Stimulated activated CD8-positive, alpha-beta memory T cell treated with anti-CD3 and anti-CD28 coated beads, Interleukin-2, amount 100 ng/mL, for 1 hour (primary cell): ENCODE results near the gene TCTN1.

Experiments
- DNase-seq, 2 donors: peaks; one replicate each; pipeline ENCODE4 v3.0.0-alpha.2; 2020; ENCODE audit warnings: low read depth in 2 of 2

TCTN1 gene

GRCh38 chr12:110680032-110680431 is 66.1 kb downstream of the TCTN1 start:
- no peak for DNase-seq

- DNase-seq = no peak
Observed at GRCh38 chr12:110683888-110684287, 70.0 kb downstream of the TCTN1 start.

DNA sequence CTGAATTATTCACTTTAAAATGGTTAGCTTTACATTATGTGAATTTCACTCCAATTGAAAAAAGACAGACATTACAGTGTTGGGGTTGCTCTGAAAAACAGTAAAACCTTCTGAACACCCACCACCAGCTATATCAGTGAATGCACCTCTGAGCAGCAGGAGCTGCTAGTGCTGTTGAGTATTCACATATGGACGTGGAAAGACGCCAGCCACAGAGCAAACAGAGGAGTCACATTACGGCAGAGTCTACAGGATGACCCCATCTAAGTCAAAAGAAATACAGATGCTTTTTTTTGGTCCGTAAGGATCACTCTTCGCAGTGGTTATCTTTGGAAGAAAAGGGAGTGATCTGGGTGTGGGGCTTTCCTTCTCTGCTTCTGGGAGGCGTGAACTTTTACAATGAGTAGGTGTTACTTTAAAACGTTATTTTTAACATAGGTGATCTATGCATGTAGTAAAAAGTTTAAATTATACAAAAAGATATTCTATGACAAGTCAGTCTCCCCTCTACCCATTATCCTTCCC is 70.4 kb downstream of the TCTN1 start:
- no peak for DNase-seq

DNA sequence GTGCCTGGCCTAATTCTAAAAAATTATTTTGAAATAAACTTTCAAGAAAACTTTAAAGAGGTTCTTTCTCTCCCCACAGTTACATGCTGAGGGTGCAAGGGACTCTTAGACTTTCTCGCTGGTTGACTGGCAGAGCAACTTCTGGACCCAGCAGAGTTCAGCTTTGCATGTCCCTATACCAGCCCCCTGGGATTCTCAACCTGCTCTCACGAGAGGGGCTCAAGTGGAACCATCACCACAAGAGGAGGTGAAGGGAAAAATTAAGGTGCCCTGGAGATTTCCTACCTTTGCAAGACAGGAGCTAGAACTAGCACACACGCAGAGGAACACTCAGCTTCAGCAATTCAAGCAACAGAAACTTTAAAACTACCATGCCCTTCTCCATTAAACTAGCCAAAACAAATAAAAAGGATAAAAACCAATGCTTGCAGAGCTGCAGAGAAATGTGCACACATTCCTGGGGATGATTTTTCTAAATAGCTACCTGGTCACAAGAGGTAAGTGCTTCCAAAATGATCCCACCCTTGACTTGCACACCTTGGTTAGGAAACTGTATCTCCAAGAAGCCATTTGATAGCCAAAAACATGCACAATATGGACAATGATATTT is 72.5 kb downstream of the TCTN1 start:
- no peak for DNase-seq

DNA sequence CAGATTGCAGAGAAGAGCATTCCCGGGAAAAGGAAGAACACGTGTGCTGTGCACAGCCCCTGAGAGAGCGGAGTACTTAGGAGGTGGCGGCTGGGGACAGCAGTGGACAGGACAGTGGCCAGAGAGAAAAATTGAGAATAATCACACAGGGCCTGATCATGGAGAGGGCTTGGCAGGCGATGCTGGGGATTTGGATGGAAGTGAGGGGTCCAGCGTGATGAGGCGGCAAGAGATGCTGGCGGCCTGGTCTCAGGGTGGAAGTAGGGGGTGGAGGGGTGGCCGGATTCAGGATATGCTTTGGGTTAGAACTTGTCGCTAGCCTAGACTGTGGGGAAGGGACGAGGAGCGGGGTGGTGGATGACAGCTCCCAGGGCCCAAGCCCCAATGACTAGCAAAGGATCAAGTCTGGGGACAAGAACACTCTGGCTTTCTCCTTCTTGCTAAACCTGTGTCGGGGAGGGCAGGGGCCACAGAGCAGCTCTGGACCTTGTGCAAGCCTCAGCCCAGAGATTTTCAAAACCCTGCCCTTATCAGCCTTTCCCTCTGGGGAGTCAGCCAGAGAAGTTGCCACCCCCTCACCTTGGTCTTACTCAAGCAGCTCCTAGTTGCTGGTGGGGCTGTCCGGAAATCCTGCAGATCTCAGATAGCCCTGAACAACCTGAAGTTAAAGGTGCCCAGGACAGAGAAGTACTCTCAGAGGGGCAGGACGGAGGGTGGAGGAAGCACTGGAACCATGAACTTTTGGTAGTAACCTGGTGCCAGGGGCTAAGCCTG is 73.7 kb downstream of the TCTN1 start:
- no peak for DNase-seq

- DNase-seq = peak in 1 of 2 donors; percentile 20
Observed at GRCh38 chr12:110688446-110689280, 74.7 kb downstream of the TCTN1 start, which contains the start of gene HVCN1. Gene HVCN1, minus strand, starts transcription at chr12:110689115. Its CDS starts 5,870 bp downstream, at chr12:110683245.

GRCh38 chr12:110689281-110690126 is 75.6 kb downstream of the TCTN1 start:
- DNase-seq = no peak

GRCh38 chr12:110690127-110690430 is 76.2 kb downstream of the TCTN1 start:
- no peak for DNase-seq

GRCh38 chr12:110693731-110694130 is 79.8 kb downstream of the TCTN1 start:
- no peak for DNase-seq

GRCh38 chr12:110694330-110694901 is 80.5 kb downstream of the TCTN1 start:
- DNase-seq = no peak

DNA sequence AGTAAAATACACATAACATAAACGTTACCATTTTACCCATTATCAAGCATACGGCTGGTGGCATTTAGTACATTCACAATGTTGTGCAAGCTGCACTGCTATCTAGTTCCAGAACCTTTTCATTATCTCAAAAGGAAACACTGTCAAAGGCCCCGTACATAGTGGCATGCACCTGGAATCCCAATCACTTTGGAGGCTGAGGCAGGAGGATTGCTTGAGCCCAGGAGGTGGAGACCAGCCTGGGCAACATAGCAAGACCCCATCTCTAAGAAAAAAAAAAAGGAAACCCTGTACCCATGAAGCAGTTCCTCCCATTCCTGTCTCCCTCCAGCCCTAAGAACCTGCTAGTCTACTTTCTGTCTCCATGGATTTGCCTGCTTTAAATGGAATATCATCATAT is 82.4 kb downstream of the TCTN1 start:
- DNase-seq = no peak

- no peak for DNase-seq
Observed at GRCh38 chr12:110697236-110697635, 83.3 kb downstream of the TCTN1 start.

DNA sequence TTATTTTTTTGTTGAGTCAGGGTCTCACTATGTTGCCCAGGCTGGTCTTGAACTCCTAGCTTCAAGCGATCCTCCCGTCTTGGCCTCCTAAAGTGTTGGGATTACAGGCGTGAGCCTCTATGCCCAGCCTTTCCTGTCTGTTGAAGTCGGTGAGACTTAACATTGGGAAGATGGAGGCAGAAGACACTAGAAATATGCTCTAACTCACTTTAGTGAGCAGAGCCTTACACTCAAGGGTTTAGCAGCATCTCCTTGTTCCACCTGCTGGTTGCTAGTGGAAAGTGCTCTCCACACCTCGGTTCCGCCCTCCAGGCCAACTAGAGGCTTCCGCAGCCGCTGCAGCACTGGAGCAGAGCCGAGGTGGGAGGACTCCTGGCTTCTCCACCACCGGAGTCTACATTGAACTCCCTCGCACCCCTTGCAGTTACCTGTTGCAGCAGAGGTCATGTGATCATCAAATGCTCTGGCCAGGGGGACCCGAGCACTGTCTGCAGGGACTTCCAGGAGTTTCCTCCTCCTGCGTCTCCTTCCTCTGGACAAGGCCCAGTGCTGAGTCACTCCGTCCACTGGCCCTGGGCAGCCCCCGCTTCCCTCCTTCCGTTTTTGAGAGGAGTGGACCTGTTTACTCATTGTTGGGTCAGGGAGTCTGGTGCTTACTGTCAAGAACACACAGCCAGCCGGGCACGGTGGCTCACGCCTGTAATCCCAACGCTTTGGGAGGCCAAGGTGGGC is 84.4 kb downstream of the TCTN1 start:
- DNase-seq = peak; percentile 53 to 55
